C4-2B (cell line): ENCODE measurements around the gene SPOCK1.

Experiments used
- CTCF ChIP-seq: fragments of 450-650 bp; conservative IDR thresholded peaks from 2 replicates; pipeline ENCODE4 v1.5.1; 2017; ENCODE audit warnings: mild to moderate bottlenecking
- ZFX ChIP-seq: fragments of 450-650 bp; IDR thresholded peaks from 2 replicates; pipeline ENCODE4 v1.6.1; 2017

- no peak for TF ChIP-seq CTCF
- no peak for TF ChIP-seq ZFX
These were observed 483.5 kb downstream of the SPOCK1 start for GRCh38 chr5:137015540-137016116.
